Effector memory CD4-positive, alpha-beta T cell (primary cell): ENCODE results near the gene PGRMC1.

Source experiments
- DNase-seq, 3 donors: peaks; one replicate each; pipeline ENCODE4 v3.0.0-alpha.2; 2020
- H3K27ac ChIP-seq: 2 replicates; pipeline ENCODE4 v1.7.0; 2013; ENCODE audit warnings: mild to moderate bottlenecking, low read length, moderate library complexity; ENCODE audit not compliant: insufficient read depth, poor library complexity, severe bottlenecking
- H3K27me3 ChIP-seq: replicated peaks from 2 replicates; pipeline ENCODE4 v1.7.0; 2013; ENCODE audit warnings: mild to moderate bottlenecking, low read length; ENCODE audit not compliant: insufficient read depth, control insufficient read depth, poor library complexity, severe bottlenecking
- H3K36me3 ChIP-seq: 2 replicates; pipeline ENCODE4 v1.7.0; 2013; ENCODE audit warnings: mild to moderate bottlenecking, low read length, moderate library complexity; ENCODE audit not compliant: control insufficient read depth, insufficient read depth
- H3K4me1 ChIP-seq: 2 replicates; pipeline ENCODE4 v1.7.0; 2013; ENCODE audit warnings: low read length, mild to moderate bottlenecking; ENCODE audit not compliant: control insufficient read depth, insufficient read depth, poor library complexity, severe bottlenecking
- H3K4me3 ChIP-seq: 2 replicates; pipeline ENCODE4 v1.7.0; 2013; ENCODE audit warnings: low read length, low read depth, mild to moderate bottlenecking; ENCODE audit not compliant: insufficient read depth, poor library complexity, severe bottlenecking
- H3K9me3 ChIP-seq: 2 replicates; pipeline ENCODE4 v1.7.0; 2013; ENCODE audit warnings: mild to moderate bottlenecking, low read length, moderate library complexity; ENCODE audit not compliant: control insufficient read depth
- total RNA-seq, 3 donors: gene quantifications; one replicate each; lab custom pipeline; 2026; lab: John Stamatoyannopoulos, UW

The PGRMC1 gene
- 14.4 to 21.3 (median 16.1) reads per million in 3 donors for total RNA-seq

GRCh38 chrX:119235872-119236622 is at the start of gene PGRMC1:
Gene PGRMC1 (plus strand): TSS chrX:119236285. CDS start chrX:119236364, 79 bp downstream.
- DNase-seq: peak; percentile 68 to 72 (median 68)
- no peaks in the 10 kb centered on the region for H3K4me1 ChIP-seq
- peak within 1 kb of the TSS; percentile 72 for H3K27ac ChIP-seq
- peak within 1 kb of the TSS; percentile 78 for H3K4me3 ChIP-seq
- H3K9me3 ChIP-seq: no peaks in the 10 kb centered on the region
- no peaks in the 10 kb centered on the region for H3K36me3 ChIP-seq
- H3K27me3 ChIP-seq: no peaks in the 10 kb centered on the region

- DNase-seq: no peak
- H3K27ac ChIP-seq: no peak overlapping the region
- no peaks in the 10 kb centered on the region for H3K27me3 ChIP-seq
- H3K9me3 ChIP-seq: no peaks in the 10 kb centered on the region
- H3K4me3 ChIP-seq: no peak overlapping the region
- H3K36me3 ChIP-seq: no peaks in the 10 kb centered on the region
- no peaks in the 10 kb centered on the region for H3K4me1 ChIP-seq
Measured at GRCh38 chrX:119186763-119187162, 49.3 kb upstream of the PGRMC1 start.

DNA sequence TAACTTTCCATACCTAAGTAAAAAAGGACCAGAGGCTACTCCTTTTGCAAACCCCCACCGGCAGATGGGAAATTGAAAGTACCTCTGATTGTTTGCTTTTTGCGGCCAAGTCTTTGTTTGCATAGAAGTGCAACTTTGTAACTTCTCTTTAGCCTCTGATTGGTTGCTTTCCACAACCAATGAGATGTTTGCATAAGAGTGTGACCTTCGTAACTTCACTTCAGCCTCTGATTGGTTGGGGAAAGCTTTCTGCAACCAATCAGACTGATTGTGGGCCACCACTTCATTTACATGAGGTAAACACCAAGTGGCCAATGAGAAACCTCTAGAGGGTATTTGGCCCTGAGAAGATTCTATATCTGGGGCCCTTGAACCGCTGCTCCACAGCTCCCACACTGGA is 48.8 kb upstream of the PGRMC1 start:
- H3K27ac ChIP-seq: no peak overlapping the region
- no peak for DNase-seq
- no peaks in the 10 kb centered on the region for H3K27me3 ChIP-seq
- H3K4me3 ChIP-seq: no peak overlapping the region
- H3K4me1 ChIP-seq: no peaks in the 10 kb centered on the region
- no peaks in the 10 kb centered on the region for H3K36me3 ChIP-seq
- H3K9me3 ChIP-seq: no peaks in the 10 kb centered on the region

- Histone ChIP-seq H3K27ac (no peak overlapping the region), H3K4me3 (no peak overlapping the region), H3K4me1 (no peaks in the 10 kb centered on the region), H3K36me3 (no peaks in the 10 kb centered on the region), H3K9me3 (no peaks in the 10 kb centered on the region), H3K27me3 (no peaks in the 10 kb centered on the region)
- no peak for DNase-seq
Measured at GRCh38 chrX:119189115-119189514, 47.0 kb upstream of the PGRMC1 start.

- DNase-seq: no peak
- no peaks in the 10 kb centered on the region for H3K4me1 ChIP-seq
- H3K4me3 ChIP-seq: no peak overlapping the region
- H3K27me3 ChIP-seq: no peaks in the 10 kb centered on the region
- H3K36me3 ChIP-seq: no peaks in the 10 kb centered on the region
- no peaks in the 10 kb centered on the region for H3K9me3 ChIP-seq
- no peak overlapping the region for H3K27ac ChIP-seq
Measured at GRCh38 chrX:119189595-119189994, 46.5 kb upstream of the PGRMC1 start.

GRCh38 chrX:119190091-119190681 is 45.9 kb upstream of the PGRMC1 start:
- no peaks in the 10 kb centered on the region for H3K36me3 ChIP-seq
- H3K27me3 ChIP-seq: no peaks in the 10 kb centered on the region
- H3K27ac ChIP-seq: no peak overlapping the region
- H3K9me3 ChIP-seq: no peaks in the 10 kb centered on the region
- DNase-seq: no peak
- no peaks in the 10 kb centered on the region for H3K4me1 ChIP-seq
- no peak overlapping the region for H3K4me3 ChIP-seq

- Histone ChIP-seq H3K4me3 (no peak overlapping the region), H3K27ac (no peak overlapping the region), H3K4me1 (no peaks in the 10 kb centered on the region), H3K27me3 (no peaks in the 10 kb centered on the region), H3K36me3 (no peaks in the 10 kb centered on the region), H3K9me3 (no peaks in the 10 kb centered on the region)
- DNase-seq: no peak
Measured at GRCh38 chrX:119190831-119191230, 45.3 kb upstream of the PGRMC1 start.

- H3K27me3 ChIP-seq: no peaks in the 10 kb centered on the region
- no peaks in the 10 kb centered on the region for H3K36me3 ChIP-seq
- H3K27ac ChIP-seq: no peak overlapping the region
- no peak for DNase-seq
- H3K4me3 ChIP-seq: no peak overlapping the region
- no peaks in the 10 kb centered on the region for H3K4me1 ChIP-seq
- H3K9me3 ChIP-seq: no peaks in the 10 kb centered on the region
Measured at GRCh38 chrX:119194621-119195020, 41.5 kb upstream of the PGRMC1 start.

GRCh38 chrX:119201570-119201969 is 34.5 kb upstream of the PGRMC1 start:
- Histone ChIP-seq H3K27ac (no peak overlapping the region), H3K4me1 (no peaks in the 10 kb centered on the region), H3K9me3 (no peaks in the 10 kb centered on the region), H3K4me3 (no peak overlapping the region), H3K27me3 (no peaks in the 10 kb centered on the region), H3K36me3 (no peaks in the 10 kb centered on the region)
- no peak for DNase-seq

- no peaks in the 10 kb centered on the region for H3K36me3 ChIP-seq
- no peaks in the 10 kb centered on the region for H3K4me1 ChIP-seq
- no peak overlapping the region for H3K27ac ChIP-seq
- H3K4me3 ChIP-seq: no peak overlapping the region
- no peaks in the 10 kb centered on the region for H3K27me3 ChIP-seq
- H3K9me3 ChIP-seq: no peaks in the 10 kb centered on the region
- DNase-seq: no peak
Measured at GRCh38 chrX:119206203-119206602, 29.9 kb upstream of the PGRMC1 start.
